Erythroblast (primary cell): ENCODE data around the gene FAM43A.
A peak's percentile ranks its signal among the peaks of the same experiment; 100 is the strongest.

ENCODE experiments used
- GATA1 ChIP-seq: IDR thresholded peaks from 2 replicates; pipeline ENCODE4 v1.6.1; 2011; ENCODE audit warnings: low read depth, mild to moderate bottlenecking, control low read depth, low read length, moderate library complexity
- POLR2A ChIP-seq: IDR thresholded peaks from 2 replicates; pipeline ENCODE4 v1.6.1; 2011; ENCODE audit warnings: mild to moderate bottlenecking, low read length

GRCh38 chr3:194685718-194686413 lies at the start of gene FAM43A:
- TF ChIP-seq POLR2A: peak; percentile 40
- TF ChIP-seq GATA1: no peak
